HEK293 (cell line): ENCODE results near the gene PPP1R12C.

Experiments used
- CTCF ChIA-PET: fragments of 350-600 bp; formaldehyde crosslinking; extraction: SDS; loops from one replicate; lab custom pipeline; 2021; ENCODE audit warnings: antibody characterized with exemption; lab: Yijun Ruan, JAX
- POLR2A ChIA-PET: fragments of 300-600 bp; formaldehyde crosslinking; extraction: SDS; loops from one replicate; lab custom pipeline; 2020; ENCODE audit warnings: antibody characterized with exemption, inconsistent platforms; lab: Yijun Ruan, JAX
- H3K27ac ChIP-seq: fragments of 200-500 bp; sonication (Bioruptor generic); 2 replicates; pipeline ENCODE4 v1.5.1; 2014; ENCODE audit warnings: low read depth, low read length, control low read depth, inconsistent platforms; ENCODE audit errors: extremely low read depth
- H3K36me3 ChIP-seq, 2 experiments: fragments of 200-500 bp in 1 of 2; sonication (Bioruptor generic) in 1 of 2; 1 replicate in 1 of 2; 2 replicates in 1 of 2; pipeline ENCODE4 v1.5.1; 2014 to 2017; ENCODE audit warnings: inconsistent platforms in 2 of 2, low read length in 2 of 2; ENCODE audit not compliant: control insufficient read depth in 2 of 2, insufficient read depth in 1 of 2
- H3K4me1 ChIP-seq: fragments of 200-500 bp; sonication (Bioruptor generic); 2 replicates; pipeline ENCODE4 v1.5.1; 2014; ENCODE audit warnings: mild to moderate bottlenecking, low read length, inconsistent platforms; ENCODE audit not compliant: control insufficient read depth, insufficient read depth
- H3K4me3 ChIP-seq: 2 replicates; pipeline ENCODE4 v1.5.1; 2011; ENCODE audit warnings: low read depth, mild to moderate bottlenecking, control low read depth, low read length, moderate library complexity
- H3K9me3 ChIP-seq: fragments of 200-500 bp; sonication (Bioruptor generic); 2 replicates; pipeline ENCODE4 v1.5.1; 2014; ENCODE audit warnings: low read depth, low read length, inconsistent platforms; ENCODE audit not compliant: control insufficient read depth, insufficient read depth
- BCL11B ChIP-seq: fragments of 450-650 bp; formaldehyde crosslinking; IDR thresholded peaks from 2 replicates; pipeline ENCODE4 v1.5.1; 2016; ENCODE audit warnings: low read depth, missing biosample characterization, missing genetic modification characterization
- IKZF3 ChIP-seq: fragments of 450-650 bp; IDR thresholded peaks from 2 replicates; pipeline ENCODE4 v1.5.0; 2018; ENCODE audit warnings: missing biosample characterization, mild to moderate bottlenecking, missing genetic modification characterization, moderate library complexity
- KLF1 ChIP-seq: fragments of 450-650 bp; formaldehyde crosslinking; IDR thresholded peaks from 2 replicates; pipeline ENCODE4 v1.5.1; 2016; ENCODE audit warnings: missing biosample characterization, missing genetic modification characterization
- OSR2 ChIP-seq: fragments of 450-650 bp; formaldehyde crosslinking; IDR thresholded peaks from 2 replicates; pipeline ENCODE4 v1.5.1; 2016; ENCODE audit warnings: missing biosample characterization, missing genetic modification characterization
- PRDM4 ChIP-seq: fragments of 450-650 bp; formaldehyde crosslinking; IDR thresholded peaks from 2 replicates; pipeline ENCODE4 v1.5.1; 2017; ENCODE audit warnings: missing biosample characterization, missing genetic modification characterization
- TRIM28 ChIP-seq: IDR thresholded peaks from 2 replicates; pipeline ENCODE4 v1.6.1; 2011; ENCODE audit warnings: low read length, control low read depth, borderline replicate concordance
- ZBTB20 ChIP-seq: fragments of 450-650 bp; formaldehyde crosslinking; IDR thresholded peaks from 2 replicates; pipeline ENCODE4 v1.5.1; 2016; ENCODE audit warnings: missing biosample characterization, missing genetic modification characterization
- ZFP37 ChIP-seq: fragments of 450-650 bp; formaldehyde crosslinking; IDR thresholded peaks from 2 replicates; pipeline ENCODE4 v1.5.1; 2016; ENCODE audit warnings: missing biosample characterization, missing genetic modification characterization
- ZFP41 ChIP-seq: fragments of 450-650 bp; formaldehyde crosslinking; IDR thresholded peaks from 2 replicates; pipeline ENCODE4 v1.5.1; 2016; ENCODE audit warnings: missing biosample characterization, missing genetic modification characterization, borderline replicate concordance
- ZNF114 ChIP-seq: fragments of 450-650 bp; formaldehyde crosslinking; IDR thresholded peaks from 2 replicates; pipeline ENCODE4 v1.5.0; 2017; ENCODE audit warnings: missing biosample characterization, missing genetic modification characterization
- ZNF140 ChIP-seq: fragments of 450-650 bp; formaldehyde crosslinking; IDR thresholded peaks from 2 replicates; pipeline ENCODE4 v1.5.1; 2016; ENCODE audit warnings: missing biosample characterization, missing genetic modification characterization
- ZNF19 ChIP-seq: fragments of 450-650 bp; formaldehyde crosslinking; IDR thresholded peaks from 2 replicates; pipeline ENCODE4; 2016; ENCODE audit warnings: missing biosample characterization, missing genetic modification characterization, low read depth
- ZNF248 ChIP-seq: fragments of 450-650 bp; formaldehyde crosslinking; IDR thresholded peaks from 2 replicates; pipeline ENCODE4 v1.5.1; 2017; ENCODE audit warnings: missing biosample characterization, missing genetic modification characterization
- ZNF292 ChIP-seq: fragments of 450-650 bp; formaldehyde crosslinking; IDR thresholded peaks from 2 replicates; pipeline ENCODE4 v1.5.1; 2016; ENCODE audit warnings: low read depth, missing biosample characterization, missing genetic modification characterization, borderline replicate concordance
- ZNF335 ChIP-seq: fragments of 450-650 bp; formaldehyde crosslinking; conservative IDR thresholded peaks from 2 replicates; pipeline ENCODE4 v1.5.1; 2016; ENCODE audit warnings: missing biosample characterization, missing genetic modification characterization
- ZNF341 ChIP-seq: fragments of 450-650 bp; formaldehyde crosslinking; IDR thresholded peaks from 2 replicates; pipeline ENCODE4; 2016; ENCODE audit warnings: low read depth, missing biosample characterization, missing genetic modification characterization
- ZNF449 ChIP-seq: fragments of 450-650 bp; formaldehyde crosslinking; IDR thresholded peaks from 2 replicates; pipeline ENCODE4 v1.5.1; 2017; ENCODE audit warnings: missing biosample characterization, mild to moderate bottlenecking, missing genetic modification characterization, moderate library complexity
- ZNF48 ChIP-seq: fragments of 450-650 bp; formaldehyde crosslinking; IDR thresholded peaks from 2 replicates; pipeline ENCODE4 v1.5.1; 2016; ENCODE audit warnings: missing biosample characterization, missing genetic modification characterization
- ZNF488 ChIP-seq: fragments of 450-650 bp; formaldehyde crosslinking; IDR thresholded peaks from 2 replicates; pipeline ENCODE4 v1.5.1; 2016; ENCODE audit warnings: missing biosample characterization, missing genetic modification characterization
- ZNF580 ChIP-seq: fragments of 450-650 bp; formaldehyde crosslinking; IDR thresholded peaks from 2 replicates; pipeline ENCODE4 v1.5.1; 2016; ENCODE audit warnings: missing biosample characterization, missing genetic modification characterization
- ZNF76 ChIP-seq: fragments of 450-650 bp; formaldehyde crosslinking; IDR thresholded peaks from 2 replicates; pipeline ENCODE4; 2016; ENCODE audit warnings: low read depth, missing biosample characterization, missing genetic modification characterization, borderline replicate concordance
- ZNF776 ChIP-seq: fragments of 450-650 bp; formaldehyde crosslinking; IDR thresholded peaks from 2 replicates; pipeline ENCODE4 v1.5.0; 2017; ENCODE audit warnings: missing biosample characterization, missing genetic modification characterization, borderline replicate concordance
- TF ChIP-seq, protein P1 (sequence below): fragments of 450-650 bp; formaldehyde crosslinking; IDR thresholded peaks from 2 replicates; pipeline ENCODE4 v1.5.1; 2016; ENCODE audit warnings: missing biosample characterization, missing genetic modification characterization
- TF ChIP-seq, protein P2 (sequence below): fragments of 450-650 bp; formaldehyde crosslinking; IDR thresholded peaks from 2 replicates; pipeline ENCODE4 v1.5.1; 2017; ENCODE audit warnings: missing biosample characterization, missing genetic modification characterization

PPP1R12C gene

DNA sequence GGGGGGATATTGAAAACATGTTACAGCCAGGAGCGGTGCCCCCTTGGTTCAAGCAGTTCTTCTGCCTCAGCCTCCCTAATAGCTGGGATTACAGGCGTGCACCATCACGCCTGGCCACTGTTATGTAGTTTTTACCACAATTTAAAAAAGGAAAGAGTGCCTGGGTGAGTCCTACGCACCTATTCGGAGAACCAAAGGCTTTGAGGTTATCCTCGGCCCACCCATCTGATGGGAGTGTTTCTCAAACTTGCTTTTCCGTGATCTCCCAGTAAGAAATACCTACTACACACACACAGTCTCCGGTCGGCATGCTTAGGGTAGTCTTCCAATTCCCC lies 75.1 kb downstream of the PPP1R12C start (continued):
- no peak for TF ChIP-seq ZNF19 (tag by site-specific recombination)
- no peak for TF ChIP-seq ZNF76 (tag by site-specific recombination)
- TF ChIP-seq ZFP41 (tag by site-specific recombination), result no peak
- TF ChIP-seq, all 188 proteins: peak for 0

GRCh38 chr19:55041627-55042343 lies 75.7 kb downstream of the PPP1R12C start:
- TF ChIP-seq TRIM28 (no peak), ZBTB20 (tag by site-specific recombination) (no peak), ZFP37 (tag by site-specific recombination) (no peak), KLF1 (tag by site-specific recombination) (no peak), ZNF449 (tag by site-specific recombination) (no peak), ZNF488 (tag by site-specific recombination) (no peak), ZNF341 (tag by site-specific recombination) (no peak), BCL11B (tag by site-specific recombination) (no peak), ZNF140 (no peak), ZNF776 (no peak), ZNF114 (tag by site-specific recombination) (no peak), ZNF580 (tag by site-specific recombination) (no peak), ZNF248 (tag by site-specific recombination) (no peak)
- TF ChIP-seq, protein P1, sequence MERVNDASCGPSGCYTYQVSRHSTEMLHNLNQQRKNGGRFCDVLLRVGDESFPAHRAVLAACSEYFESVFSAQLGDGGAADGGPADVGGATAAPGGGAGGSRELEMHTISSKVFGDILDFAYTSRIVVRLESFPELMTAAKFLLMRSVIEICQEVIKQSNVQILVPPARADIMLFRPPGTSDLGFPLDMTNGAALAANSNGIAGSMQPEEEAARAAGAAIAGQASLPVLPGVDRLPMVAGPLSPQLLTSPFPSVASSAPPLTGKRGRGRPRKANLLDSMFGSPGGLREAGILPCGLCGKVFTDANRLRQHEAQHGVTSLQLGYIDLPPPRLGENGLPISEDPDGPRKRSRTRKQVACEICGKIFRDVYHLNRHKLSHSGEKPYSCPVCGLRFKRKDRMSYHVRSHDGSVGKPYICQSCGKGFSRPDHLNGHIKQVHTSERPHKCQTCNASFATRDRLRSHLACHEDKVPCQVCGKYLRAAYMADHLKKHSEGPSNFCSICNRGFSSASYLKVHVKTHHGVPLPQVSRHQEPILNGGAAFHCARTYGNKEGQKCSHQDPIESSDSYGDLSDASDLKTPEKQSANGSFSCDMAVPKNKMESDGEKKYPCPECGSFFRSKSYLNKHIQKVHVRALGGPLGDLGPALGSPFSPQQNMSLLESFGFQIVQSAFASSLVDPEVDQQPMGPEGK (tag by site-specific recombination), result no peak
- TF ChIP-seq, all 188 proteins: peak for 0
- Histone ChIP-seq H3K27ac (no peak overlapping the region), H3K9me3 (no peaks in the 10 kb centered on the region), H3K36me3 (peaks cover 11 to 44% of the 10 kb centered on the region in 2 experiments; a peak in 2 of 3 replicates), H3K4me3 (no peak overlapping the region), H3K4me1 (no peaks in the 10 kb centered on the region)
- ChIA-PET CTCF (interaction anchor here (0.6 kb wide), 1 partner anchor 366 kb away, joined by 4 read pairs; no protein-coding TSS in a partner anchor), POLR2A (no interaction called here)

DNA sequence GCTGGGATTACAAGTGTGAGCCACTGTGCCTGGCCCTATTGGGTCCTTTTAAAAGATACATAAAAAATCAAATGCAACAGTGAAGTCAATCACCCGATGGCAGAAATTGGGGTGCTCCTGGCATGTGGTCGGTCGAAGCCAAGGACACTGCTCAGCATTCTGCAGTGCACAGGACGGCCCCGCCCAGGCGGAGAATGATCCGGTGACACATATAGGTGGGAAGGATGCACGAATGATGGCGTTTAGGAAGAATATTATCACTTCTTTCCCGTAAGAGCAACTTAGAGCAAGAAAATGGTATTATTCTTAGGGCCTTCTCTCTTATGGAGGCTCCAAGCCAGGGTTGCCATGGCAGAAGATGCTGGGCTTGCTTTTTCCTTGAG lies 76.2 kb downstream of the PPP1R12C start:
- no peak overlapping the region for H3K4me3 ChIP-seq
- ChIA-PET POLR2A (no interaction called here), CTCF (no interaction called here)
- H3K4me1 ChIP-seq, result no peaks in the 10 kb centered on the region
- no peaks in the 10 kb centered on the region for H3K9me3 ChIP-seq
- no peak overlapping the region for H3K27ac ChIP-seq
- peaks cover 6 to 39% of the 10 kb centered on the region in 2 experiments; a peak in 2 of 3 replicates for H3K36me3 ChIP-seq
- TF ChIP-seq ZNF292 (tag by site-specific recombination) (no peak), ZNF335 (tag by site-specific recombination) (no peak), ZNF48 (no peak), PRDM4 (tag by site-specific recombination) (no peak), IKZF3 (tag by site-specific recombination) (no peak), OSR2 (tag by site-specific recombination) (no peak)
- TF ChIP-seq, protein P2, sequence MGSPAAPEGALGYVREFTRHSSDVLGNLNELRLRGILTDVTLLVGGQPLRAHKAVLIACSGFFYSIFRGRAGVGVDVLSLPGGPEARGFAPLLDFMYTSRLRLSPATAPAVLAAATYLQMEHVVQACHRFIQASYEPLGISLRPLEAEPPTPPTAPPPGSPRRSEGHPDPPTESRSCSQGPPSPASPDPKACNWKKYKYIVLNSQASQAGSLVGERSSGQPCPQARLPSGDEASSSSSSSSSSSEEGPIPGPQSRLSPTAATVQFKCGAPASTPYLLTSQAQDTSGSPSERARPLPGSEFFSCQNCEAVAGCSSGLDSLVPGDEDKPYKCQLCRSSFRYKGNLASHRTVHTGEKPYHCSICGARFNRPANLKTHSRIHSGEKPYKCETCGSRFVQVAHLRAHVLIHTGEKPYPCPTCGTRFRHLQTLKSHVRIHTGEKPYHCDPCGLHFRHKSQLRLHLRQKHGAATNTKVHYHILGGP (tag by site-specific recombination), result no peak
